ENCODE results near the gene PDE7B. TPM values are rescaled to one million over a fixed set of nuclear protein-coding genes. Genes with fewer than 3 reads are reported as not detected.

Gene PDE7B
- total RNA-seq, 2 donors from 2014 or later: 9.0 to 11.2 TPM

GRCh38 chr6:135850882-135851281, 619 bp upstream of the PDE7B start:
- H3K4me1 ChIP-seq: peaks cover 0 to 24% of the 10 kb centered on the region in 2 donors
- H3K9me3 ChIP-seq: no peaks in the 10 kb centered on the region
- no peaks in the 10 kb centered on the region for H3K27me3 ChIP-seq
- no peak for DNase-seq (ENCODE audit: low spot score)
- TF ChIP-seq, protein P1, sequence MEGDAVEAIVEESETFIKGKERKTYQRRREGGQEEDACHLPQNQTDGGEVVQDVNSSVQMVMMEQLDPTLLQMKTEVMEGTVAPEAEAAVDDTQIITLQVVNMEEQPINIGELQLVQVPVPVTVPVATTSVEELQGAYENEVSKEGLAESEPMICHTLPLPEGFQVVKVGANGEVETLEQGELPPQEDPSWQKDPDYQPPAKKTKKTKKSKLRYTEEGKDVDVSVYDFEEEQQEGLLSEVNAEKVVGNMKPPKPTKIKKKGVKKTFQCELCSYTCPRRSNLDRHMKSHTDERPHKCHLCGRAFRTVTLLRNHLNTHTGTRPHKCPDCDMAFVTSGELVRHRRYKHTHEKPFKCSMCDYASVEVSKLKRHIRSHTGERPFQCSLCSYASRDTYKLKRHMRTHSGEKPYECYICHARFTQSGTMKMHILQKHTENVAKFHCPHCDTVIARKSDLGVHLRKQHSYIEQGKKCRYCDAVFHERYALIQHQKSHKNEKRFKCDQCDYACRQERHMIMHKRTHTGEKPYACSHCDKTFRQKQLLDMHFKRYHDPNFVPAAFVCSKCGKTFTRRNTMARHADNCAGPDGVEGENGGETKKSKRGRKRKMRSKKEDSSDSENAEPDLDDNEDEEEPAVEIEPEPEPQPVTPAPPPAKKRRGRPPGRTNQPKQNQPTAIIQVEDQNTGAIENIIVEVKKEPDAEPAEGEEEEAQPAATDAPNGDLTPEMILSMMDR (IDR thresholded peaks at IDR 0.05): no peak
- no peak overlapping the region for H3K27ac ChIP-seq
- no peak overlapping the region for H3K4me3 ChIP-seq
- no peaks in the 10 kb centered on the region for H3K36me3 ChIP-seq

- peak overlapping the region; percentile 6 to 39 for H3K4me3 ChIP-seq
- no peaks in the 10 kb centered on the region for H3K36me3 ChIP-seq
- no peaks in the 10 kb centered on the region for H3K9me3 ChIP-seq
- no peak for DNase-seq (ENCODE audit: low spot score)
- peak overlapping the region; percentile 49 to 56 for H3K27ac ChIP-seq
- TF ChIP-seq, protein P1 (IDR thresholded peaks at IDR 0.05): no peak
- H3K27me3 ChIP-seq: no peaks in the 10 kb centered on the region
- H3K4me1 ChIP-seq: peaks cover 0 to 24% of the 10 kb centered on the region in 2 donors
These were observed 1.2 kb downstream of the PDE7B start for GRCh38 chr6:135852746-135853145.

- Histone ChIP-seq H3K27me3 (no peaks in the 10 kb centered on the region), H3K9me3 (no peaks in the 10 kb centered on the region), H3K4me3 (peak overlapping the region; percentile 6 to 39), H3K27ac (peak overlapping the region in 1 of 2 donors; percentile 56), H3K4me1 (peaks cover 0 to 24% of the 10 kb centered on the region in 2 donors), H3K36me3 (no peaks in the 10 kb centered on the region)
- no peak for DNase-seq (ENCODE audit: low spot score)
- TF ChIP-seq, protein P1 (IDR thresholded peaks at IDR 0.05): no peak
These were observed 1.7 kb downstream of the PDE7B start for GRCh38 chr6:135853227-135853626.

GRCh38 chr6:135853986-135854385, 2.5 kb downstream of the PDE7B start:
- Histone ChIP-seq H3K4me3 (peak overlapping the region; percentile 6 to 39), H3K36me3 (no peaks in the 10 kb centered on the region), H3K27me3 (no peaks in the 10 kb centered on the region), H3K9me3 (no peaks in the 10 kb centered on the region), H3K27ac (peak overlapping the region in 1 of 2 donors; percentile 18), H3K4me1 (peaks cover 0 to 24% of the 10 kb centered on the region in 2 donors)
- no peak for DNase-seq (ENCODE audit: low spot score)
- TF ChIP-seq, protein P1 (IDR thresholded peaks at IDR 0.05): no peak

DNA sequence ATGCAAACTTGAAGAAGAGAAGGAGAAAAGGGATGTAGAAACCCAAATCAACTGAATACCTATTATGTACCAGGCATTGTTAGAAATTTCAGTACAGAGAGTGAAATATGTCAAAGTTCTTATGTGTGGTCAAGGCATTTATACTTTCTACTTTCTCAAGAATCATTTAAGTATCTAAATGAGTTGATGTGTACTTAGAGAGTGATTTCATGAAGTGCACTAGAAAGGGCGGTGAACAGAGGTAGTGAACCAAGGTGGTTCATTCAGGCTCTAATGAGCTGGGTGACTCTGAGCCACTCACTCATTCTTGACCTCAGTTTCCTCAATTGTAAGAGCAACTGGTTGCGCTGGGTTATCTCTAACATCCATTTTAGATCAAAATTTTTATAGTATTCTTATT, 3.3 kb downstream of the PDE7B start:
- H3K9me3 ChIP-seq: no peaks in the 10 kb centered on the region
- H3K4me1 ChIP-seq: peaks cover 0 to 24% of the 10 kb centered on the region in 2 donors
- H3K4me3 ChIP-seq: no peak overlapping the region
- no peaks in the 10 kb centered on the region for H3K36me3 ChIP-seq
- TF ChIP-seq, protein P1 (IDR thresholded peaks at IDR 0.05): no peak
- DNase-seq (ENCODE audit: low spot score): no peak
- no peaks in the 10 kb centered on the region for H3K27me3 ChIP-seq
- no peak overlapping the region for H3K27ac ChIP-seq

DNA sequence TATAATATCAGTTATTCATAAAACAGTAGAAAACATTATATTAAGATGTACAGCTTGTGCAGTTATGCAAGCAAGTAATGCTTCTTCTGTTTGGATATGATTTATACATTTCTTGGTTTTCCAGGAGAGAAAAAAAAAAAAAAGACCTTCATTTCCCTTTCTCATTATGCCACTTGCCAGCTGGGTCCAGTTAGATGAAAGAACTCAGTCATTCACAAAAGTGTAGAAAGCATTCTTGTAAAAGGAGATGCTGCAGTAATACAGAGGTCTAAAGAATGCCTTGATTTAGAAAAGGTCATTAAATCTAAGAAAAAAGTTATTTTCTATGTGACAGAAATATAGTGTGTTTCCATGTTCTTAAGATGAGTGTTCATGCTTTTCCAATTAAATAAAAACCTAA, 7.4 kb downstream of the PDE7B start:
- H3K4me1 ChIP-seq: peaks cover 0 to 9% of the 10 kb centered on the region in 2 donors
- H3K27ac ChIP-seq: no peak overlapping the region
- no peak for DNase-seq (ENCODE audit: low spot score)
- no peak overlapping the region for H3K4me3 ChIP-seq
- H3K27me3 ChIP-seq: no peaks in the 10 kb centered on the region
- TF ChIP-seq, protein P1 (IDR thresholded peaks at IDR 0.05): no peak
- no peaks in the 10 kb centered on the region for H3K9me3 ChIP-seq
- H3K36me3 ChIP-seq: no peaks in the 10 kb centered on the region

All from right atrium auricular region (tissue), 2 donors.